Mucosa of gallbladder (tissue), 1 donor: ENCODE results near the gene FUS. TPM values are rescaled to one million over a fixed set of nuclear protein-coding genes. Genes with fewer than 3 reads are reported as not detected.
"Not testable (repeated sequence)": the region's sequence is repeated elsewhere in the genome, so short reads cannot be mapped to it uniquely, and the experiment has no call there.

Experiments used
- DNase-seq: peaks from one replicate; pipeline ENCODE4 v3.0.0-alpha.2; 2020; ENCODE audit warnings: low spot score
- total RNA-seq: library from RNA; stranded (reverse); gene quantifications from one replicate; pipeline ENCODE4 v1.2.1, GENCODE V29; 2021
- donor health status: DM: no; HTN: no; CAD: no.

FUS gene
- total RNA-seq, 1 donor from 2014 or later, result 208 TPM

DNA sequence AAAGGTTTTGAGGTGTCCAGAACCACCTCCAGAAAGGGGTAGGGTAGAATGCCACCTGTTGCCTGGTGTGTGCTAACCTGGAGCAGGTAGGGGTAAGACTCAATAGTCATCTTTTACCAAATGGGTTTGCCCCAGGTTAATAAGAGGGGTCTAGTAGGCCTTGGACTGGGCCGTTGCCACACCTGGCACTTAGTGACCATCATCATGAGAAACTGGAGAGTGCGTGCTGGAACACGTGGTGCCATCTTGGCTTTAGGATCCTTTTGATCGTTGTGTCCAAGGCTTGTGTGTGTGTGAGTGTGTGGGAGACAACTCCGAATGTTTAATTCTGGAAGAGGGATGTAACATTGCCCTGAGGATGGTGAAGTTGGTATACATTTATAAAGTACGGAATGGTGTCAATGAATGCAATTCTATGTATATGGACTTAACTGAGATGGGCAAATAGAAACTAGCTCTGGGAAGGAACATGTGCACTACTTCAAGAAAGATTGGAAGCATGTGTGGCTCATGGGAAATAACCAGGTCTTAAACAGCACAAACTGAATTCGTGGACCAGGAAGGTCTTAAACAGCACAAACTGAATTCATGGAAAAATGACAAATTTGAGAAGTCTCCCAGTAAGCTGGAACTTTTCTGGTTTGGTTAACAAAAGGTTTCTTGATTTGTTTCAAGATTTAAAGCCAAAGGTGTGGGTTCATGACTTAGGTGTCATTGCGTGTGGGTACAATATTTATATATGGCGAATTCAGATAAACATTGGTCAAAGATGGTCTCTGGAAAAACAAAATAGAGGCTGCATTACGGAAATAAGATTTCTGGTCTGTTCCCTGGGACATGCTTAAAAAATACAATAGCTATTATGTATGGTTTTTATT lies 7.2 kb downstream of the FUS start:
- DNase-seq, result no peak

DNA sequence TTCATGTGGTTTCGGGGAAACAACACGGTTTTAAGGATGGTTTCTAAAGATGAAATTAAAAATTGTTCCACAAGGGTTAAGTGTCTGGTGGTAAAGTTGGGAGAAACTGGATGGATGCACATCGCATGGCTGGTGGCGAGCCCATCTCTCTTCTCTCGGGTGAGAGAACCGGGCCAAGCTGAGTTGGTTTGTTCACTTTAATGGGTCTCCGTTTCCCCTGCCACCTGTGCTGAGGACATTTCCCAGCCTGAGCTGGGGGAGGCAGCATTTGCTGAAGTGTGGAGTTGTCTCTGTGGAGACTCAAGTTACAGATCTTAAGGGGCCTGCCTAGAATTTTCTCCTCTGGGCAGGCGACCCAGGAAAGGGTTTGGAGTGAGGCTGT lies 7.9 kb downstream of the FUS start:
- no peak for DNase-seq

DNA sequence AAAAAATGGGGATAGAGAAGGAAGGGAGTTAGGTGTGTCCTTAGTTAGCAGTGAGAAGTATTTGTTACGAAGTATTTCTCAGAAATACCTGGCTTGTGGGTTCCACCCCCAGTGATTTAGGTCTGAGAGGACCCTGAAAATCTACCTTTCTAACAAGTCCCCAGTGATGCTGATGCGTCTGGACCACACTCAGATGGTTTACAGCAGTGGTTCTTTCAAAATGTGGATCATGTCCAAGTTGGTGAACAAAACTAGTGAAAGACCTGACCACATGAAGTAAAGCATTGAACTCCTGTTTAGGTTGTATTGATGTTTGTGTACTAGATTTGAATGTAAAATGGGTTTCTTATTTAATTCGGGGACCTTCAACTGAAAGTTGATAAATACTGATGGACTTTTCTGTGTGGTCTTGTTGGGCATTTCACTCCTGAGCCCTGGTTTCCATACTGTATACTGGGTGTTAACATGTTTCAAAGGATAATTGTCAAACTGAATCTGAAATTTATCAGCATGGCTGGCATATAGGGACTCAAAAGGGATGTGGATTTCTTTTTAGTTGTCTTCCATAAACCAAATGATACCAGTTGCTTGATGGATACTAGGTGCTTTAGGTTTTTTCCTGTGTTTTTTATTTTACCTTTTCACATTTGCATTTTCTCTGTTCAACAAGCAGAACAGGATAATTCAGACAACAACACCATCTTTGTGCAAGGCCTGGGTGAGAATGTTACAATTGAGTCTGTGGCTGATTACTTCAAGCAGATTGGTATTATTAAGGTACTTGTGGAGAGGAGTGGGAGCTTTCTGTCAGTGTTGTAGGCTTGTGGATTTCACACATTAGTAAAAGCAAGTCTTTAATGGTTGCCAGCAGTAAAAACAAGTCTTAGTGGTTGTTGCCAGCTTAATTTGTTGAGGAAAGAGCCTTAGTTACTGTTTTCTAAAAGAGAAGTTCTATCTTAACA lies 8.8 kb downstream of the FUS start:
- no peak for DNase-seq

DNA sequence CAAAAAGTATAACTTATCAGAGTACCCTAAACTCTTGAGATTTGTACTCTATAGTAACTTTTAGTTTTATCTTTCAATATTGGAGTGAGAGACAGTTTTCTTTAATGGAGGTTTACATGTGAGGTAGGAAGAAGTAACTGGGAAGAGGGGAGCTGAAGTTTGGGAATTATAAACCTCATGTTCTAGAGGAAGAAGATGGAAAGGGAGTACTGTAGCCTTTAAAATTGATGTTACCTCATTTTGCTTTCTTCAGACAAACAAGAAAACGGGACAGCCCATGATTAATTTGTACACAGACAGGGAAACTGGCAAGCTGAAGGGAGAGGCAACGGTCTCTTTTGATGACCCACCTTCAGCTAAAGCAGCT lies 9.5 kb downstream of the FUS start:
- no peak for DNase-seq

DNA sequence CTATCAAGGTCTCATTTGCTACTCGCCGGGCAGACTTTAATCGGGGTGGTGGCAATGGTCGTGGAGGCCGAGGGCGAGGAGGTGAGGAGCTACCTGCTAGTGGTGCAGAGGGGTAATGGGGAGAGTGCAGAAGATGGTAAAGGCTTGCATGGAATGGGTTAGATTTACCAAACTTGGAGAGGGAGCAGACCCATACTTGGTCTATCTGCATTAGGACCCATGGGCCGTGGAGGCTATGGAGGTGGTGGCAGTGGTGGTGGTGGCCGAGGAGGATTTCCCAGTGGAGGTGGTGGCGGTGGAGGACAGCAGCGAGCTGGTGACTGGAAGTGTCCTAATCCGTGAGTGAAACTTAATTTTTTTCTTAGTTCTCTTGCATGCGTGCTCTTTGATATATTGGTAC lies 10.1 kb downstream of the FUS start:
- DNase-seq, result no peak

DNA sequence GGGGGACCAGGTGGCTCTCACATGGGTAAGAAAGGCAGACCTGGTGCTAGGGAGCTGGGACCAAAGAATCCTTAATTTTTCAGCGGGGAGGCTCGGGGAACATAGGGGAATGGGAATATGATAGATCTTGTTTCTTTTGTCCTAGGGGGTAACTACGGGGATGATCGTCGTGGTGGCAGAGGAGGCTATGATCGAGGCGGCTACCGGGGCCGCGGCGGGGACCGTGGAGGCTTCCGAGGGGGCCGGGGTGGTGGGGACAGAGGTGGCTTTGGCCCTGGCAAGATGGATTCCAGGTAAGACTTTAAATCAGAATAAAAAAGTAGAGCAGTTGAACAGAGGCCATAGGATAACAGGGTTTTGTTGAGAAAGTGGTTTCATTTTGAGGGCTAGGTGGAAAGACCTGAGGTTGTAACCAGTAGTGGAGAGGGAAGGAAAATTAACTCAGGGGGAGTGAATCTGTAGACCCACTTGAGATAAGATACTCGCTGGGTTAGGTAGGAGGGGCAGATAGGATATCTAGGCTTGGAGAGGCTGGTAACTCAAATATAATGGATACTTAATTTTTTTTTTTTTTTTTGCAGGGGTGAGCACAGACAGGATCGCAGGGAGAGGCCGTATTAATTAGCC lies 11.0 kb downstream of the FUS start:
- DNase-seq, result no peak

DNA sequence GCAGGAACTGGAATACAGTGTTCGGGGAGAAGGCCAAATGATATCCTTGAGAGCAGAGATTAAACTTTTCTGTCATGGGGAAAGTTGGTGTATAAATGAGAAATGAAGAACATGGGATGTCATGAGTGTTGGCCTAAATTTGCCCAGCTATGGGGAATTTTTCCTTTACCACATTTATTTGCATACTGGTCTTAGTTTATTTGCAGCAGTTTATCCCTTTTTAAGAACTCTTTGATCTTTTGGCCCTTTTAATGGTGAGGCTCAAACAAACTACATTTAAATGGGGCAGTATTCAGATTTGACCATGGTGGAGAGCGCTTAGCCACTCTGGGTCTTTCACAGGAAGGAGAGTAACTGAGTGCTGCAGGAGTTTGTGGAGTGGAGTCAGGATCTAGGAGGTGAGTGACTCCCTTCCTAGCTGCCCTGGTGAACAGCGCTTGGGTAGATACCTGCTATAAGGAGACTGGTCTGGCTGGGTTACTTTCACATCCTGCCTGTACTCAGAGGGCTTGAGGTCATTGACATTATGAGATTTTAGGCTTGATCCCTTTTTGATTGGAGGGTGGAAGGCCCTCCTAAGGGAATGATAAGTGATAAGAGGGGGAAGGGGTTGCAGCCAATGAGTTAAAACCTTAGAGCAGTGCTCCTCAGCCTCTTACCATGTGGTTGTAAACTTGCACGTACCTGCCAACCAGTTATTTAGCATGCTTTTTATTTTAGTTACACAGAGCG lies 11.9 kb downstream of the FUS start:
- DNase-seq, result no peak

DNA sequence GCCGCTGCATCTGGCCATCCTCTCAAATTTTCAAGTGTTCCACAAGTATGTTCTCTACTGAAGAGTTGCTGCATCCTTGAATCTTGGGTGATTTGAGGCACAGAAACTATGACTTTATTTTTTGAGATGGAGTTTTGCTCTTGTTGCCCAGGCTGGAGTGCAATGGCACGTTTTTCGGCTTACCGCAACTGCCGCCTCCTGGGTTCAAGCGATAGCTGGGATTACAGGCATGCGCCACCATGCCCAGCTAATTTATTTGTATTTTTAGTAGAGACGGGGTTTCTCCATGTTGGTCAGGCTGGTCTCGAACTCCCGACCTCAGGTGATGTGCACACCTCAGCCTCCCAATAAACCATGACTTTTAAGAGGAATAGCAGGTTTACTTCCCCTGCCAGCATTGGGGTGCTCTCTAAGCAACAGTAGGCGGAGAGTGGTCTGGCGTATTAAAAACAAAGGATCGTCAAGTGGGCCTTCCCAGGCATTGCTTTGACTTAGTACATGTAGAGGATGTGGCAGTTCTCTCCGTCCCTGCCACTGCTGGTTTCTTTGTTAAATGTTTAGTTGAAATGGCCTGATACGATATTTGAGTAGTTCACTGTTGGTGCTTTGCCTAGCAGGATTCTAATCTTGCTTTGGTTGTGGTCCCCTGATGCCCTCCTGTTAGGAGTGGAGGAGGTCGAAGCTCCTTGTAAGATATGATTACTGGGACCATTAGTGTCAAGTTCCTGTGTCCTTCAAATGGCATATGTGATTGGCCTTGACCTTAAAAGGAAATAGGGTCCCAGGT lies 13.1 kb downstream of the FUS start:
- no peak for DNase-seq

DNA sequence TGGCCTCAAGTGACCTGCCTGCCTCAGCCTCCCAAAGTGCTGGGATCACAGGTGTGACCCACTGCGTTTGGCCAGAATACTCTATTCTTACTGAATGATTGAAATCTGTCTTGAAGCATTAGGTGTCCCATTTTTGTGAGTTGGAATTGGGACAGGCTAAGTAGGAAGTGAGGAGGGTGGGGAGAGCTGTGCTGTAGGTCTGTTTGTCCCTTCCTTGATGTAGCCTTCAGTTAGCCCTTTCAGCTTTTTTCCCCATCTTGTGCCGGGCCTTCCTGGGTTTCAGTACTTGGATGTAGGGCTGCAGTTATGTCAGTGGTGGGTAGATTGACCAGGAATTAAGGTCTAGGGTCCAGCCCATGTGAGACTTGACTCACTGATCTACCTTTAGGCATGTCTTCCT lies 13.9 kb downstream of the FUS start:
- no peak for DNase-seq

DNA sequence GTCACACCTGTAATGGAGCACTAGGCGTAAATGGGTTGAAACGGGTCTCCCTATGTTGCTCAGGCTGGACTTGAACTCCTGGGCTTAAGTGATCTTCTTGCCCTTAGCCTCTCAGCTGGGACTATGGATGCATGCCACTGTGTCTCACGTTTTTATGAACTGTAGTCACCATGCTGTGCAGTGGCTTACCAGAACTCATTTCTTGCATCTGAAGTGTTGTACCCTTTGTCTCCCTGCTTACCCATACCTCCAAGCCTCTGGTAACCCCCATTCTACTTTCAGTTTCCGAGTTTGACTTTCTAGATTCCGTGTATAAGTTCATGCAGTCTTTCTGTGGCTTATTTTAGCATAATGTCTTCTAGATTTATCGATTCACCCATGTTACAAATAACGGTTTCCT lies 15.0 kb downstream of the FUS start:
- DNase-seq, result no peak

DNA sequence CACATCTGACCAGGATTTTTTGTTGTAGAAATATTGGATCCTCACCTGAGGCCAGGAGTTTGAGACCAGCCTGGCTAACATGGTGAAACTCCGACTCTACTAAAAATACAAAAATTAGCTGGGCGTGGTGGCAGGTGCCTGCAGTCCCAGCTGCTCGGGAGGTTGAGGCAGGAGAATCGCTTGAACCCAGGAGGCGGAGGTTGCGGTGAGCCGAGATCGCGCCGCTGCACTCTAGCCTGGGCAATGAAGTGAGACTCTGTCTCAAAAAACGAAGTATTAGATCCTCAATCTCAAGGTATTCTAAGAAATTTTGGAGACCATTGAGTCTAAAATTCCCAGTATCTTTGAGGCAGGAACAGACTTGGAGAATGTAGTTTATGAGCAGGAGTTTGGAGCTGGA lies 15.9 kb downstream of the FUS start:
- DNase-seq, result not testable (repeated sequence)

DNA sequence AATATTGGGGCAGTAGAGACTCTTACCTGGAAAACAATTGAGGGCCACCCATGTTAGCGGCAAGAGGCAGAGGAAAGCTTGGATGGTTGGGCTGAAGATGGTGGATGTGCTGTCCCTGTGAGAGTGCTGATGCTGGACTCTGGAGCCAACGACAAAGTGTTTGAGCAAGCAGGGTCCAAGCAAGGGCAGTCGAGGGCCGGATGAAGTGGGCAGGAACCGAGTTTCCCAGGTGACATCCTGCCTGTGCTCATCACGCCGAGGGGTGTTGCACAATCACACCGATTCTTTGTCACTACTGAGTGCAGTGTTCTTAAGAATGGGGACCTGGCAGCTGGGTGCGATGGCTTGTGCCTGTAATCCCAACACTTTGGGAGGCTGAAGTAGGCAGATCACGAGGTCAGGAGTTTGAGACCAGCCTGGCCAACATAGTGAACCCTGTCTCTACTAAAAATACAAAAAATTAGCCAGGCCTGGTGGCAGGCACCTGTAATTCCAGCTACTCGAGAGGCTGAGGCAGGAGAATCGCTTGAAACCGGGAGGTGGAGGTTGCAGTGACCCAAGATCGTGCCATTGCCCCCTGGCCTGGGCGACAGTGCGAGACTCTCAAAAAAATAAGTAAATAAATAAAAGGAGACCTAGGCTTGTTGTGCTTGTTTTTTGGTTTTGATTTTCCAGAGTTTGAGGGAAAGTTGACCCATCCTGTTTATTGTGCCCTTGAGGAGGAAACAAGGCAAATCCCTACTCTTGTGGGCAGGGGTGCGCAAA lies 16.6 kb downstream of the FUS start:
- DNase-seq, result no peak

DNA sequence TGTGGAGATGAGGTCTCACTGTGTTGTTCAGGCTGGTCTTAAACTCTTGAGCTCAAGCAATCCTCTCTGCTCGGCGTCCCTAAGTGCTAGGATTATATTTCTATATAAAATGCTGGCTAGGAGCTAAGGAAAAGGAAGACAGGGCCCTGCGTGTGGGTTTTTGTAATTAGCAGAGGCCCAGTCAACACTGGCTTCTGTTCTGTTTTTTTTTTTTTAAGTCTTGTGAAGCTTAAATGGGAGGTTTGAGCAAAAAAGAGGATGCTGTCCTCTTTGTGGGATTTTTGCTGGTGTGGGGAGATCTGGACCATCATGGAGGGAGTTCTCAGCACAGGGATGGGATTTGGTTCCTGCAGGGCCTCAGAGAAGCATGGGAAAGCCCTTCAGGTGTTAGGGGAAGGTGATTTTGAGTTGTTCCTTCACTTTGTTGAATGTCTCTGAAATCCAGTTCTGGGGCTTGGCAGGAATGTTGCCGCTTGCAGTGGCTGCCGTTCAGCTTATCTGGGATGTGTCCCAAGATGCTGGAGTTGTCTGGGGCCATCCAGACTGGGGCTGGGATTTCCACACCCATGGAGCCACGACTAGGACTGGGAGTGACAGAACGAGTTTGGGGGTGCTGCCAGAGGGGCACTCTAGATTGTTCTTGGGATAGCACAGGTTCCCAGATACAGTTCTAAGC lies 18.4 kb downstream of the FUS start:
- DNase-seq, result no peak

DNA sequence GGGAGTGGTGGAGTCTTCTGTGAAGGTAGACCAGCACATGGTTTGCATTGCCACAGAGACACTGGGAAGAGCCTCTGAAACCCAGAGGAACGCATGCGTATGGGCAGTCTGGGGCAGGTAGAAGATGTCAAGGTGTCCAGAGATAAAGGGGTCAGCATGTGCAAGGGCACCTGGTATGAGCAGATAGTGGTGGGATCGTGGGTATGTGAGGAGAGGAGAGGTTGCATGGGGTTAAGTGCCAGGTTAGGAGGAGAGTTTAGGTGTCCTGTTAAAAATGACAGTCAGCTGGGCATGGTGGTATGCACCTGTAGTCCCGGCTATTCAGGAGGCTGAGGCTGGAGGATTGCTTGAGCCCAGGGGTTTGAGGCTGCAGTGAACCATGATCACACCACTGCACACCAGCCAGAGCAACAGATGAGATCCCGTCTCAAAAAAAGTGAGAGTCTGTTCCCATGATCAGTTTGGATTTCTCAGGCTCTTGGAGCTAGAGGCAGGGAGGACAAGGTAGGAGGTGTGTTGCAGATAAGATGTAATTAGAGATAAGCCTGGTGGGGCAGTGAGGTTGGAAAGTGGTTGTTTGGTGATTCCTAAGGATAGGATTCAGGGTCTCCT lies 19.6 kb downstream of the FUS start:
- no peak for DNase-seq

DNA sequence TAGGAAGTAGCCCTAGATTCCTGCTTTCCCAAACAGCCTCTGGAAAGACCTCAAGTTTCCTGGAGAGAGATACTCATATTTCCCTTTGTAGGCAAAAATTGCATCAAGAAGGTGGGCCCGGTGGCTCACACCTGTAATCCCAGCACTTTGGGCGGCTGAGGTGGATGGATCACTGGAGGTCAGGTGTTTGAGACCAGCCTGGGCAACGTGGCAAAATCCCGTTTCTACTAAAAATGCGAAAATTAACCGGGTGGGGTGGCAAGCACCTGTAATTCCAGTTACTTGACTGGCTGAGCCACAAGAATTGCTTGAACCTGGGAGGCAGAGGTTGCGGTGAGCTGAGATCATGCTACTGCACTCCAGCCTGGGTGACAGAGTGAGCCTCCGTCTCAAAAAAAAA lies 20.2 kb downstream of the FUS start:
- DNase-seq, result not testable (repeated sequence)

DNA sequence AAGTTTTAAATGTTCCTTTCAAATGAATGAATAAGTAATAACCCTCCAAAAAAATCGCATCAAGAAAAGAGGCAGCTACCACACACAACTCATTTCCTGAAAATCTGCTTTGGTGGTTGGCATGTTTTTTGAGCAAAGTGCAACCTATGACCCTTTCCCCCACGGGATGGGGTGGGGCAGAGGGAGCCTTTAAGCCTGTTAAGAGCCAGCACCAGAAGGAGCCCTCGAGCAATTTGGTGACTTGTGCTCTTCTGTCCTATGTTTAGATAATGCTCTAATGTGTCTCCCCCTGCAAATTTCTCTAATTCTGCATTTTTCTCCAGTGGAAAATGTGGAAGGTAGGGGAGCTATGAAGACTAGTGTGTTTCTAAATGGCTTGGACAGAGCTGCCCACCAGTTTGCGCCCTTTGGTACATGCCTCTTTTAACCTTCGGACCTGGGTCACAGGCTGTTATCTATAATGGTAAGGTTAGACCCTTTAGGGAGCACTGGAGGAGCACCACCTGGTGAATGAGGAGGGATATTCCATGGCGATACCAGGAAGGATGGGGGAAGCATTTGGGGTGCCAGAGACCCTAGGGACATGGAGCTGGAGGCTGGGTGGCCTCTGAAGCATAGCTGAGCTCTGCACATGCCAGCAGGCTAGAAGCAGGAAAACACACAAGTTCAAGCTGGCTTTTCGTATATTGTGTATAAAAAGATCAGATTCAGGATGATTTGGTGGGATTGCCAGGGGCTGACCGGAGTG lies 21.1 kb downstream of the FUS start:
- DNase-seq, result no peak

DNA sequence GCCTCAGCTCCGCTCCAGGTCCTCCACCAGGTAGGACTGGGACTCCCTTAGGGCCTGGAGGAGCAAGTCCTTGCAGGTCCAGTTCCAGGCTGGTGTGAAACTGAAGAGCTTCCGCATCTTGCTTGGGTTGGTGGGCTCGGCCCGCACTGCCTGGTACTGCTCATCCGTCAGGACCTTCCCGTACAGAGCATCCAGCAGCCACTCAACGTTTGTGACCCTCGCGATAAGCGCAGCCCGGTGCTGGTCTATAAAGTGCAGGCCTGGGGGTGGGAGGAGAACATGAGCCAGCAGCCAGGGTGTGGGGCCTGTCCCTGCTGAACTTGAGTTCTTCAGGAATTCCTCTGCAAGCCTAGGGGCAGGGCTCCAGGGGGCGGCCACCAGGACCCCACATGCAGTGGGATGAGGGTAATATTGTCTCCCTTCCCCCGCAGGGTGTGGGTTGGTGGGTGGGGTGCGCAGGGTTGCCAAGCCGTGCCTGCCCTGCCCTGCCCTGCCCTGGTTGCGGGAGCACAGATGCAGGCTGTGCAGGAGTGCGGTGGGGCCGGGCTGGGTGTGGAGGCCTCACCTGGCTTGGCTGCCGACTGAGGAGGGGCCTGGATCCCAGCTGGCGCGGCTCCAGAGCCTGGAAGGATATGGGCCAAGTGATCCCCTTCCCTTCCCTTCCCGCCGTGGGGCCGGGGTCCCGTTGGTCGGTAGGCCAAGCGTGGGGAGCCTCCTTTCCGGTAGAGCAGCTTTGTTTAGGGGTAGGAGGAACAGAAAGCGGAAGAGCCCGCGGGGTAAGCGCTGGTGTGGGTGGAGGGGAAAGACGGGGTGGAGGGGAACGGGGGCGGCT lies 21.9 kb downstream of the FUS start:
- no peak for DNase-seq
